K562 (cell line): Measurements from ENCODE around the gene TK1. TPM values are rescaled to one million over a fixed set of nuclear protein-coding genes. Genes with fewer than 3 reads are reported as not detected.
A peak's percentile ranks its signal among the peaks of the same experiment; 100 is the strongest.

Source experiments
- ATAC-seq: fragments of 200-7000 bp; cut with Tn5 transposase; 3 replicates; pipeline ENCODE4 v1.9.1; 2020; ENCODE audit warnings: moderate library complexity
- BruUV-seq: library from RNA; stranded (reverse); fragments of 400-500 nt; replicated peaks from 2 replicates; lab custom pipeline; 2021; lab: Mats Ljungman, UMichigan
- CTCF ChIA-PET: fragments of 300-600 bp; formaldehyde crosslinking; extraction: SDS; loops from one replicate; lab custom pipeline; 2021; ENCODE audit warnings: low intra/inter-chr PET ratio; lab: Yijun Ruan, JAX
- POLR2A ChIA-PET: fragments of 300-600, 350-650 bp; sonication (Branson Sonifier 250); formaldehyde crosslinking; extraction: SDS; loops from one replicate; lab custom pipeline; 2021; ENCODE audit warnings: antibody characterized with exemption, inconsistent platforms; lab: Yijun Ruan, JAX
- DNase-seq, 4 experiments: peaks; one replicate each; pipeline versions ENCODE4 v3.0.0 to v3.0.0-alpha.2; 2011 to 2018; ENCODE audit warnings: low spot score in 3 of 4, mixed read lengths in 3 of 4; ENCODE audit errors: extremely low read depth in 1 of 4
- FAIRE-seq: peaks from 2 replicates; lab custom pipeline; 2011; peaks lifted over from hg19 to GRCh38; lab: Jason Lieb, UNC
- H2AFZ ChIP-seq: 2 replicates; pipeline ENCODE4 v1.6.0; 2011; ENCODE audit warnings: low read depth, low read length, control low read depth, inconsistent platforms
- H3K27ac ChIP-seq: fragments of 200-600 bp; 3 replicates; pipeline ENCODE4 v1.8.0; 2011; ENCODE audit warnings: low read depth, mild to moderate bottlenecking, control low read depth, inconsistent platforms, low read length, moderate library complexity, mixed read lengths; ENCODE audit errors: extremely low read depth
- H3K27me3 ChIP-seq, 2 experiments: fragments of 300-600 bp in 1 of 2; 2 replicates in 1 of 2; 3 replicates in 1 of 2; pipeline versions ENCODE4 v1.6.0 to v1.8.0; 2011; ENCODE audit warnings: inconsistent platforms in 2 of 2, low read length in 2 of 2, mild to moderate bottlenecking in 1 of 2, mixed read lengths in 1 of 2, moderate library complexity in 1 of 2; ENCODE audit not compliant: control insufficient read depth in 2 of 2, insufficient read depth in 2 of 2
- H3K36me3 ChIP-seq: fragments of 300-600 bp; 3 replicates; pipeline ENCODE4 v1.8.0; 2011; ENCODE audit warnings: mild to moderate bottlenecking, low read length, inconsistent platforms; ENCODE audit not compliant: control insufficient read depth, insufficient read depth
- H3K4me1 ChIP-seq, 2 experiments: fragments of 200-600 bp in 1 of 2; replicated peaks in 1 of 2; 2 replicates in 1 of 2; 3 replicates in 1 of 2; pipeline versions ENCODE4 v1.5.1 to v1.8.0; 2011; ENCODE audit warnings: inconsistent platforms in 2 of 2, low read length in 2 of 2, mild to moderate bottlenecking in 1 of 2, mixed read lengths in 1 of 2, moderate library complexity in 1 of 2; ENCODE audit not compliant: control insufficient read depth in 2 of 2, insufficient read depth in 2 of 2
- H3K4me2 ChIP-seq: 2 replicates; pipeline ENCODE4 v1.6.1; 2011; ENCODE audit warnings: low read length, control low read depth, inconsistent platforms, mixed read lengths; ENCODE audit not compliant: insufficient read depth
- H3K4me3 ChIP-seq: fragments of 200-600 bp; sonication (generic), shearing (Covaris generic); 2 replicates; pipeline ENCODE4 v1.5.1; 2016; ENCODE audit warnings: control low read depth, inconsistent platforms
- H3K79me2 ChIP-seq: fragments of 200-600 bp; 3 replicates; pipeline ENCODE4 v1.8.0; 2011; ENCODE audit warnings: low read length, inconsistent platforms; ENCODE audit not compliant: control insufficient read depth, insufficient read depth
- H3K9ac ChIP-seq, 2 experiments: 2 replicates each; pipeline versions ENCODE4 v1.6.0 to v1.6.1; 2011; ENCODE audit warnings: low read depth in 2 of 2, low read length in 2 of 2, control low read depth in 1 of 2, inconsistent platforms in 1 of 2, mild to moderate bottlenecking in 1 of 2, mixed read lengths in 1 of 2; ENCODE audit not compliant: insufficient read depth in 1 of 2
- H3K9me1 ChIP-seq: one replicate; pipeline ENCODE4 v1.6.0; 2011; ENCODE audit warnings: inconsistent platforms, mild to moderate bottlenecking, low read length, moderate library complexity; ENCODE audit not compliant: control insufficient read depth, insufficient read depth
- H3K9me3 ChIP-seq: replicated peaks from 2 replicates; pipeline ENCODE4 v1.5.1; 2011; ENCODE audit warnings: low read depth, low read length, inconsistent platforms; ENCODE audit not compliant: control insufficient read depth, insufficient read depth
- H4K20me1 ChIP-seq: replicated peaks from 2 replicates; pipeline ENCODE4 v1.6.1; 2011; ENCODE audit warnings: low read length, inconsistent platforms, mixed read lengths; ENCODE audit not compliant: control insufficient read depth, insufficient read depth
- CBX5 ChIP-seq: IDR thresholded peaks from 2 replicates; pipeline ENCODE4 v1.6.1; 2014; ENCODE audit warnings: low read depth, borderline replicate concordance
- EP300 ChIP-seq: IDR thresholded peaks from 2 replicates; pipeline ENCODE4 v1.6.1; 2012; ENCODE audit warnings: low read length, improper control_type of control experiment
- ETV5 ChIP-seq: sonication (generic); formaldehyde crosslinking; IDR thresholded peaks from 2 replicates; pipeline ENCODE4 v1.4.0; 2020; ENCODE audit warnings: low read depth, mild to moderate bottlenecking, missing genetic modification reagents
- GTF2F1 ChIP-seq: IDR thresholded peaks from 2 replicates; pipeline ENCODE4 v1.6.1; 2011; ENCODE audit warnings: low read depth, low read length, improper control_type of control experiment
- HDAC1 ChIP-seq, 2 experiments: fragments of 450-650 bp; IDR thresholded peaks; 2 replicates each; pipeline ENCODE4 v1.6.1; 2016 to 2017; ENCODE audit warnings: inconsistent platforms in 1 of 2, mild to moderate bottlenecking in 1 of 2, moderate library complexity in 1 of 2
- LARP7 ChIP-seq: fragments of 450-650 bp; IDR thresholded peaks from 2 replicates; pipeline ENCODE4 v1.6.1; 2016
- SMAD4 ChIP-seq: fragments of 250-450 bp; sonication (Bioruptor Pico); conservative IDR thresholded peaks from 2 replicates; pipeline ENCODE4 v1.8.0; 2021; ENCODE audit warnings: inconsistent platforms, mild to moderate bottlenecking, moderate library complexity
- SMARCC2 ChIP-seq: fragments of 450-650 bp; IDR thresholded peaks from 2 replicates; pipeline ENCODE4 v1.6.1; 2017; ENCODE audit warnings: antibody characterized with exemption, moderate library complexity, mild to moderate bottlenecking, low read depth
- TAF9B ChIP-seq: fragments of 450-650 bp; IDR thresholded peaks from 2 replicates; pipeline ENCODE4 v1.6.1; 2018; ENCODE audit warnings: mild to moderate bottlenecking; ENCODE audit not compliant: partially characterized antibody
- ZNF318 ChIP-seq, 2 experiments: fragments of 450-650 bp; IDR thresholded peaks; 2 replicates each; pipeline ENCODE4 v1.6.1; 2016; ENCODE audit warnings: mild to moderate bottlenecking in 2 of 2, borderline replicate concordance in 1 of 2, low read depth in 1 of 2, moderate library complexity in 1 of 2
- ZNF583 ChIP-seq: fragments of 250-450 bp; sonication (Bioruptor Pico); IDR thresholded peaks from 2 replicates; pipeline ENCODE4 v1.4.0; 2020
- WGBS: fragments of 100-300 bp; shearing (Covaris generic); methylation state at CpG from one replicate; pipeline ENCODE4 v1.1.6; 2016; ENCODE audit warnings: low coverage, mixed read lengths; ENCODE audit not compliant: insufficient coverage; ENCODE audit errors: missing lambda C conversion rate; 5-methylcytosine and 5-hydroxymethylcytosine counted together
- in situ Hi-C: fragments of 300-500 bp; cut with MboI; formaldehyde crosslinking; loops from 4 replicates; pipeline ENCODE4 v1.15.0; 2018; ENCODE audit warnings: inconsistent platforms, mixed read lengths
- intact Hi-C: fragments of 100-400 bp; cut with micrococcal nuclease; formaldehyde crosslinking; loops from 2 replicates; pipeline ENCODE4 v1.14.2; 2022
- polyA plus RNA-seq, 8 experiments: library from polyadenylated mRNA; depleted of rRNA in 4 of 8; stranded (reverse) in 5 of 8; unstranded in 3 of 8; fragments of >200 nt; fragmentation: Nextera tagmentation in 2 of 8; fragmentation: Illumina TruSeq in 1 of 8; extraction: Ambion mirVana in 2 of 8; extraction: Trizol in 1 of 8; gene quantifications; 2 replicates each; pipeline versions ENCODE4 v1.2.1 to v1.2.3, GENCODE V29; 2011 to 2014; ENCODE audit warnings: inconsistent platforms in 1 of 8, missing spikeins in 1 of 8
- total RNA-seq, 7 experiments: library from RNA; depleted of rRNA in 6 of 7; stranded (reverse); fragments of >200 nt in 6 of 7; fragmentation: Illumina TruSeq in 2 of 7; extraction: Trizol in 2 of 7; gene quantifications; 2 replicates each; pipeline versions ENCODE4 v1.2.1 to v1.2.3, GENCODE V29; 2011 to 2021; ENCODE audit warnings: low replicate concordance in 1 of 7
- TF ChIP-seq, protein P1 (sequence below), 3 experiments: fragments of 200-800 bp in 1 of 3; sonication (Bioruptor generic) in 1 of 3; sonication (generic) in 1 of 3; formaldehyde crosslinking in 1 of 3; IDR thresholded peaks; 2 replicates each; pipeline versions ENCODE4 v1.6.1 to v1.8.0; 2016 to 2022; ENCODE audit warnings: mild to moderate bottlenecking in 2 of 3, missing compliant biosample characterization in 2 of 3, missing genetic modification characterization in 2 of 3, missing genetic modification reagents in 1 of 3

The TK1 gene
- total and polyA plus RNA-seq, 9 of the 15 experiments (the other 6 are each of a cell fraction or from before 2014, with no cell fraction given) = 8.4 to 280 (median 103) TPM

DNA sequence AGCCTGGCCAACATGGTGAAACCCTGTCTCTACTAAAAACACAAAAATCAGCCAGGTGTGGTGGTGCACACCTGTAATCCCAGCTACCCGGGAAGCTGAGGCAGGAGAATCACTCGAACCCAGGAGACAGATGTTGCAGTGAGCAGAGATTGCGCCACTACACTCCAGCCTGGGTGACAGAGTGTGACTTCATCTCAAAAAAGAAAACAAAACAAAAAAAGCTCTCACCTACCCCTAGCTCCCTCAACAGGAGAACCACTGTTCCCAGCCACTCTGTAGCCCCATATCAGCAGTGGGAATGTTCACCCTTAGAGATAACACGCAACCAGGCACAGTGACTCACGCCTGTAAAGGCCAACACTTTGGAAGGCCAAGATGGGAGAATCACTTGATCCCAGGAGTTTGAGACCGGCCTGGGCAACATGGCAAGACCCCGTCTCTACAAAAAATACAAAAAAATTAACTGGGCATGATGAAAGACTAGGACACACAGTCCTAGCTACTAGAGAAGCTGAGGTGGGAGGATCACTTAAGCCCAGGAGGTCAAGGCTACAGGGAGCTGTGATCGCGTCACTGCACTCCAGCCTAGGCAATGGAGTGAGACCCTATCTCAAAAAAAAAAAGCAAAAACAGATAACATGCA, 50.9 kb downstream of the TK1 start:
- intact Hi-C loops (loop anchor here (2.0 to 5.0 kb wide), 3 partner anchors 51 to 117 kb away; partner anchors contain the start of genes AFMID and TK1), in situ Hi-C loops (no loop called here)
- no peak overlapping the region for H3K4me3 ChIP-seq
- no peak overlapping the region; a peak in 1 of 4 replicates for H3K9ac ChIP-seq
- POLR2A ChIA-PET = interaction anchor here (0.7 to 1.5 kb wide), 5 partner anchors 9 to 651 kb away, joined by 3 to 8 read pairs (median 3); partner anchors contain the start of genes AFMID and TK1
- FAIRE-seq (peak; percentile 87), ATAC-seq (no peak), DNase-seq (peak in 2 of 4 experiments; percentile 44 to 78)
- H2AFZ ChIP-seq = no peak overlapping the region; the same call in 1 of the 2 replicates
- CTCF ChIA-PET = no interaction called here
- H3K4me1 ChIP-seq = peaks cover 59 to 100% of the 10 kb centered on the region in 2 experiments
- no peaks in the 10 kb centered on the region for H3K9me3 ChIP-seq
- WGBS = 34% methylated on average over 9 of the region's 9 CpGs
- H3K4me2 ChIP-seq = no peak overlapping the region
- H3K27ac ChIP-seq = peak overlapping the region; percentile 76; the same call in 2 of the 3 replicates
- H3K36me3 ChIP-seq = no peaks in the 10 kb centered on the region
- no peaks in the 10 kb centered on the region for H3K9me1 ChIP-seq
- H4K20me1 ChIP-seq = no peaks in the 10 kb centered on the region
- peaks cover 10% of the 10 kb centered on the region; the same call in 2 of the 3 replicates for H3K79me2 ChIP-seq
- no peaks in the 10 kb centered on the region for H3K27me3 ChIP-seq
- no TSS peak for BruUV-seq
- peak; percentile 63; the same call in 1 of the 2 replicates for TF ChIP-seq ETV5 (CRISPR knock-in tag)
- peak in 1 of 2 experiments; percentile 70; a peak in 2 of 4 replicates for TF ChIP-seq HDAC1 (IDR thresholded peaks at IDR 0.05)
- TF ChIP-seq TAF9B = no peak
- TF ChIP-seq SMARCC2 = peak; percentile 55; the same call in 1 of the 2 replicates
- 0 out of 2 replicates have a peak, but pooled peaks have one; percentile 33 for TF ChIP-seq SMAD4
- TF ChIP-seq ZNF583 (CRISPR knock-in tag) = no peak
- no peak for TF ChIP-seq EP300
- no peak for TF ChIP-seq LARP7
- TF ChIP-seq CBX5 = no peak
- no peak for TF ChIP-seq GTF2F1
- peak in 1 of 2 experiments; percentile 49; a peak in 1 of 4 replicates for TF ChIP-seq ZNF318 (IDR thresholded peaks at IDR 0.05; ENCODE audit: borderline replicate concordance in 1 of 2, low read depth in 1 of 2)
- TF ChIP-seq, protein P1, sequence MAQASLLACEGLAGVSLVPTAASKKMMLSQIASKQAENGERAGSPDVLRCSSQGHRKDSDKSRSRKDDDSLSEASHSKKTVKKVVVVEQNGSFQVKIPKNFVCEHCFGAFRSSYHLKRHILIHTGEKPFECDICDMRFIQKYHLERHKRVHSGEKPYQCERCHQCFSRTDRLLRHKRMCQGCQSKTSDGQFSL (CRISPR knock-in tag; IDR thresholded peaks at IDR 0.05) = no peak
- TF ChIP-seq, protein P1 (tag; IDR thresholded peaks at IDR 0.05) = no peak
